Measurements from ENCODE around the gene MUSTN1.
A peak's percentile ranks its signal among the peaks of the same experiment; 100 is the strongest.

The MUSTN1 gene

GRCh38 chr3:52838561-52839267, 3.9 kb upstream of the MUSTN1 start:
- Histone ChIP-seq H3K27ac (no peak overlapping the region), H3K4me3 (no peak overlapping the region)
- no peak for TF ChIP-seq CTCF (IDR thresholded peaks at IDR 0.05)
- no peak for DNase-seq (ENCODE audit: low spot score)

GRCh38 chr3:52836986-52837385, 2.2 kb upstream of the MUSTN1 start:
- Histone ChIP-seq H3K4me3 (no peak overlapping the region), H3K27ac (peak overlapping the region in 1 of 2 donors; percentile 97)
- DNase-seq (ENCODE audit: low spot score), result no peak
- TF ChIP-seq CTCF (IDR thresholded peaks at IDR 0.05), result no peak

GRCh38 chr3:52836471-52836845, 1.6 kb upstream of the MUSTN1 start:
- Histone ChIP-seq H3K4me3 (no peak overlapping the region), H3K27ac (peak overlapping the region; percentile 48 to 97)
- no peak for DNase-seq (ENCODE audit: low spot score)
- no peak for TF ChIP-seq CTCF (IDR thresholded peaks at IDR 0.05)

- Histone ChIP-seq H3K4me3 (peak overlapping the region; percentile 71), H3K27ac (peak overlapping the region; percentile 93 to 97)
- no peak for DNase-seq (ENCODE audit: low spot score)
- no peak for TF ChIP-seq CTCF (IDR thresholded peaks at IDR 0.05)
Observed at GRCh38 chr3:52835766-52836470, 1.1 kb upstream of the MUSTN1 start.

GRCh38 chr3:52833202-52833601, 1.6 kb downstream of the MUSTN1 start:
- no peak for TF ChIP-seq CTCF (IDR thresholded peaks at IDR 0.05)
- peak overlapping the region; percentile 71 for H3K4me3 ChIP-seq
- peak overlapping the region; percentile 93 to 97 for H3K27ac ChIP-seq
- DNase-seq (ENCODE audit: low spot score), result no peak

- DNase-seq (ENCODE audit: low spot score), result peak; percentile 92
- H3K4me3 ChIP-seq, result peak overlapping the region; percentile 71
- peak overlapping the region; percentile 93 to 97 for H3K27ac ChIP-seq
- TF ChIP-seq CTCF (IDR thresholded peaks at IDR 0.05), result no peak
Observed at GRCh38 chr3:52831500-52832301, 3.1 kb downstream of the MUSTN1 start.
